Measurements from ENCODE around the gene C5orf63.

C5orf63 gene

GRCh38 chr5:127070243-127070642 is 3.1 kb downstream of the C5orf63 start:
- Histone ChIP-seq H3K9me3 (ENCODE audit: insufficient read depth, low read length, severe bottlenecking) (no peaks in the 10 kb centered on the region), H3K27ac (ENCODE audit: low read length) (no peak overlapping the region), H3K9ac (ENCODE audit: low read depth, low read length) (no peak overlapping the region), H3K4me1 (ENCODE audit: insufficient read depth, low read length) (no peaks in the 10 kb centered on the region), H3K4me3 (ENCODE audit: low read depth in 1 of 2, low read length in 2 of 2) (no peak overlapping the region), H3K4me2 (ENCODE audit: insufficient read depth, low read length) (no peak overlapping the region), H4K20me1 (ENCODE audit: insufficient read depth, low read length) (no peaks in the 10 kb centered on the region), H3K79me2 (ENCODE audit: insufficient read depth, low read length) (no peaks in the 10 kb centered on the region), H3K27me3 (ENCODE audit: insufficient read depth, low read length, poor library complexity) (no peaks in the 10 kb centered on the region), H2AFZ (ENCODE audit: low read depth, low read length) (no peak overlapping the region), H3K36me3 (ENCODE audit: insufficient read depth, low read length) (no peaks in the 10 kb centered on the region)
- ATAC-seq (ENCODE audit: insufficient read depth, low read depth) (no peak), DNase-seq (no peak)
- TF ChIP-seq EZH2 (IDR thresholded peaks at IDR 0.05; ENCODE audit: borderline replicate concordance, low read depth, low read length, severe bottlenecking), result no peak
- TF ChIP-seq, protein P1, sequence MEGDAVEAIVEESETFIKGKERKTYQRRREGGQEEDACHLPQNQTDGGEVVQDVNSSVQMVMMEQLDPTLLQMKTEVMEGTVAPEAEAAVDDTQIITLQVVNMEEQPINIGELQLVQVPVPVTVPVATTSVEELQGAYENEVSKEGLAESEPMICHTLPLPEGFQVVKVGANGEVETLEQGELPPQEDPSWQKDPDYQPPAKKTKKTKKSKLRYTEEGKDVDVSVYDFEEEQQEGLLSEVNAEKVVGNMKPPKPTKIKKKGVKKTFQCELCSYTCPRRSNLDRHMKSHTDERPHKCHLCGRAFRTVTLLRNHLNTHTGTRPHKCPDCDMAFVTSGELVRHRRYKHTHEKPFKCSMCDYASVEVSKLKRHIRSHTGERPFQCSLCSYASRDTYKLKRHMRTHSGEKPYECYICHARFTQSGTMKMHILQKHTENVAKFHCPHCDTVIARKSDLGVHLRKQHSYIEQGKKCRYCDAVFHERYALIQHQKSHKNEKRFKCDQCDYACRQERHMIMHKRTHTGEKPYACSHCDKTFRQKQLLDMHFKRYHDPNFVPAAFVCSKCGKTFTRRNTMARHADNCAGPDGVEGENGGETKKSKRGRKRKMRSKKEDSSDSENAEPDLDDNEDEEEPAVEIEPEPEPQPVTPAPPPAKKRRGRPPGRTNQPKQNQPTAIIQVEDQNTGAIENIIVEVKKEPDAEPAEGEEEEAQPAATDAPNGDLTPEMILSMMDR (IDR thresholded peaks at IDR 0.05; ENCODE audit: borderline replicate concordance, extremely low read depth, low read length, poor library complexity, severe bottlenecking), result no peak

DNA sequence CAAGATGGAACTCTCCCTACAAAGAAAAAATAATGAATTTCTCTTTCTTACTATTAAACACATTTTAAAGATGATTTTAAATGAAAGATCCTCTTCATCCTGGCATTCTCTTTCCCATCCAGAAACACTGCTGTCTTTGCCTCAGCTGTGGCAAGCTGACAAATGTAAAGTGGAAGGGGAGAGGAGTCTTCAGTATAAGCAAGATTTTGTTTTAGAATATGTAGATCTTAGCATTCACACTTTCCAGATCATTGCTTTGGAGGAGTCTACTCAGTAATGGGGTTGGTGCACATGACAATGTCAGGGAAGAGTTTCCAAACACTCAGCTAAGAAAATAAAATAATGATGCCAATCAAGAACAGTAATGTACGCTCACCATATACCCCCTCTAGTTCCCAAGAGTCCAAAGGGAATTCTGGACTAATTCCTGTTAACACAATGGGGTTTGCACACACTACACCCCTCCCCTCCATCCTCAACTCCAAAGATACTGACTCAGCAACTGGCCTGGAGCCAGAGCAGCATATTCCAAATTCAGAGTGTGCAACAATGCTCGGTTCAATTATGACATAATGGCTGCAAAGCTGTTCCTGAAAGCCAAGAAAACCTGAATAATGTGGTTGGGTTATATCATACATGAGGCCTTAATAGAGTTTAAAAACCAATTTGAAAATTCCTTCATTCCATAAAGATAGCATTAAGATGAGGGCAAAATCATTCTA is 4.6 kb downstream of the C5orf63 start:
- DNase-seq, result no peak
- no peak for TF ChIP-seq EZH2 (IDR thresholded peaks at IDR 0.05; ENCODE audit: borderline replicate concordance, low read depth, low read length, severe bottlenecking)
- TF ChIP-seq, protein P1 (IDR thresholded peaks at IDR 0.05; ENCODE audit: borderline replicate concordance, extremely low read depth, low read length, poor library complexity, severe bottlenecking), result no peak

DNA sequence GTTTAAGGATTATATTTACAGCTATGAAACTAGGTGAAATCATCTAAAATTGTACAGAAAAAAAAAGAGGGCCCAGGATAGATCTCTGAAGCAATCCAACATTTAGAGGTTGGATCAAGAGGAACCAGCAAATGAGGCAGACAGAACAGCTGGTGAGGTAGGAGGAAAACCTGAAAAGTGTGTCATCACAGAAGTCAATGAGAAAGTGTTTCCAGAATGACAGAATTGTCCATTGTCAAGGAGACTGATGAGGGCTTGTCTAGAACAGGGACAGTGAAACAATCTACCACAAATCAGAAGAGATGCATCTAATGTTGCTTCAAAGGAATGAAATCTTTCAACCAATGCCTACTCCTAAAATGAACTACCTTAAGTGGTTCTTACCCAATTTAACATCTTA is 6.6 kb downstream of the C5orf63 start:
- Histone ChIP-seq H3K4me2 (ENCODE audit: insufficient read depth, low read length) (no peak overlapping the region), H3K36me3 (ENCODE audit: insufficient read depth, low read length) (no peaks in the 10 kb centered on the region), H3K9ac (ENCODE audit: low read depth, low read length) (no peak overlapping the region), H3K27me3 (ENCODE audit: insufficient read depth, low read length, poor library complexity) (no peaks in the 10 kb centered on the region), H4K20me1 (ENCODE audit: insufficient read depth, low read length) (no peaks in the 10 kb centered on the region), H3K79me2 (ENCODE audit: insufficient read depth, low read length) (no peaks in the 10 kb centered on the region), H3K9me3 (ENCODE audit: insufficient read depth, low read length, severe bottlenecking) (no peaks in the 10 kb centered on the region), H3K27ac (ENCODE audit: low read length) (no peak overlapping the region), H3K4me3 (ENCODE audit: low read depth in 1 of 2, low read length in 2 of 2) (no peak overlapping the region), H2AFZ (ENCODE audit: low read depth, low read length) (no peak overlapping the region), H3K4me1 (ENCODE audit: insufficient read depth, low read length) (no peaks in the 10 kb centered on the region)
- no peak for DNase-seq
- TF ChIP-seq, protein P1 (IDR thresholded peaks at IDR 0.05; ENCODE audit: borderline replicate concordance, extremely low read depth, low read length, poor library complexity, severe bottlenecking), result no peak
- no peak for TF ChIP-seq EZH2 (IDR thresholded peaks at IDR 0.05; ENCODE audit: borderline replicate concordance, low read depth, low read length, severe bottlenecking)
- no peak for ATAC-seq (ENCODE audit: insufficient read depth, low read depth)

More for the DNA sequence above, 4.6 kb downstream of the C5orf63 start:
- no peaks in the 10 kb centered on the region for H4K20me1 ChIP-seq (ENCODE audit: insufficient read depth, low read length)
- H3K27me3 ChIP-seq (ENCODE audit: insufficient read depth, low read length, poor library complexity), result no peaks in the 10 kb centered on the region
- no peaks in the 10 kb centered on the region for H3K36me3 ChIP-seq (ENCODE audit: insufficient read depth, low read length)
- no peak overlapping the region for H3K4me3 ChIP-seq (ENCODE audit: low read depth in 1 of 2, low read length in 2 of 2)
- H3K79me2 ChIP-seq (ENCODE audit: insufficient read depth, low read length), result no peaks in the 10 kb centered on the region
- H3K4me1 ChIP-seq (ENCODE audit: insufficient read depth, low read length), result no peaks in the 10 kb centered on the region
- H2AFZ ChIP-seq (ENCODE audit: low read depth, low read length), result no peak overlapping the region
- H3K27ac ChIP-seq (ENCODE audit: low read length), result no peak overlapping the region
- H3K9me3 ChIP-seq (ENCODE audit: insufficient read depth, low read length, severe bottlenecking), result no peaks in the 10 kb centered on the region
- no peak overlapping the region for H3K4me2 ChIP-seq (ENCODE audit: insufficient read depth, low read length)
- no peak overlapping the region for H3K9ac ChIP-seq (ENCODE audit: low read depth, low read length)
- no peak for ATAC-seq (ENCODE audit: insufficient read depth, low read depth)
